Panc1 (cell line): ENCODE data around the gene EEIG1.

Experiments
- CTCF ChIP-seq: fragments of 450-650 bp; IDR thresholded peaks from 2 replicates; pipeline ENCODE4 v1.5.1; 2017; ENCODE audit warnings: mild to moderate bottlenecking
- POLR2AphosphoS5 ChIP-seq: IDR thresholded peaks from 2 replicates; pipeline ENCODE4 v1.6.1; 2012; ENCODE audit warnings: mild to moderate bottlenecking, low read depth, low read length, moderate library complexity

GRCh38 chr9:127963359-127964064, 17.3 kb downstream of the EEIG1 start:
- TF ChIP-seq CTCF (no peak), POLR2AphosphoS5 (no peak)
